ACC112 (cell line): ENCODE data around the gene SUMO3.

Source experiments
- H2AFZ ChIP-seq: fragments of 200-600 bp; sonication (generic); one replicate; pipeline ENCODE4 v1.6.0; 2017; ENCODE audit warnings: antibody characterized with exemption, low read length; ENCODE audit not compliant: unreplicated experiment
- H3K27ac ChIP-seq: fragments of 200-600 bp; sonication (generic); 2 replicates; pipeline ENCODE4 v1.5.1; 2014; ENCODE audit warnings: low read depth, mild to moderate bottlenecking, antibody characterized with exemption, low read length, moderate library complexity
- H3K27me3 ChIP-seq: fragments of 200-600 bp; sonication (generic); 2 replicates; pipeline ENCODE4 v1.6.1; 2014; ENCODE audit warnings: mild to moderate bottlenecking, antibody characterized with exemption, low read length, moderate library complexity, mixed read lengths; ENCODE audit not compliant: insufficient read depth
- H3K36me3 ChIP-seq: fragments of 200-600 bp; sonication (generic); 2 replicates; pipeline ENCODE4 v1.6.1; 2016; ENCODE audit warnings: mild to moderate bottlenecking, antibody characterized with exemption, low read length, moderate library complexity, mixed read lengths; ENCODE audit not compliant: insufficient read depth
- H3K4me1 ChIP-seq: fragments of 200-600 bp; sonication (generic); one replicate; pipeline ENCODE4 v1.6.1; 2016; ENCODE audit warnings: low read length, mixed read lengths; ENCODE audit not compliant: insufficient read depth, unreplicated experiment, control insufficient read depth
- H3K4me3 ChIP-seq: fragments of 200-600 bp; sonication (generic); 2 replicates; pipeline ENCODE4 v1.5.1; 2014; ENCODE audit warnings: mild to moderate bottlenecking, low read depth, low read length
- H3K79me2 ChIP-seq: fragments of 200-600 bp; sonication (generic); one replicate; pipeline ENCODE4 v1.6.0; 2016; ENCODE audit warnings: low read length; ENCODE audit not compliant: control insufficient read depth, unreplicated experiment, insufficient read depth

Gene SUMO3

GRCh38 chr21:44778499-44778911 is 39.4 kb downstream of the SUMO3 start:
- Histone ChIP-seq H3K27ac (no peak overlapping the region), H3K79me2 (peaks cover 44% of the 10 kb centered on the region), H3K36me3 (peaks cover 20% of the 10 kb centered on the region), H2AFZ (no peak overlapping the region), H3K4me1 (no peaks in the 10 kb centered on the region), H3K4me3 (no peak overlapping the region), H3K27me3 (no peaks in the 10 kb centered on the region)

- peaks cover 42% of the 10 kb centered on the region for H3K79me2 ChIP-seq
- no peak overlapping the region for H3K27ac ChIP-seq
Observed at GRCh38 chr21:44778094-44778493, 39.8 kb downstream of the SUMO3 start.

GRCh38 chr21:44774972-44775371 is 42.9 kb downstream of the SUMO3 start:
- no peaks in the 10 kb centered on the region for H3K27me3 ChIP-seq
- peaks cover 15% of the 10 kb centered on the region for H3K36me3 ChIP-seq
- no peak overlapping the region for H2AFZ ChIP-seq
- H3K27ac ChIP-seq: no peak overlapping the region
- no peak overlapping the region for H3K4me3 ChIP-seq
- H3K79me2 ChIP-seq: peaks cover 16% of the 10 kb centered on the region
- no peaks in the 10 kb centered on the region for H3K4me1 ChIP-seq

More at GRCh38 chr21:44778094-44778493, 39.8 kb downstream of the SUMO3 start:
- Histone ChIP-seq H3K36me3 (peaks cover 20% of the 10 kb centered on the region), H3K4me3 (no peak overlapping the region), H3K4me1 (no peaks in the 10 kb centered on the region), H2AFZ (no peak overlapping the region), H3K27me3 (no peaks in the 10 kb centered on the region)

- no peak overlapping the region for H2AFZ ChIP-seq
- no peak overlapping the region for H3K27ac ChIP-seq
- no peaks in the 10 kb centered on the region for H3K27me3 ChIP-seq
- H3K79me2 ChIP-seq: peaks cover 4% of the 10 kb centered on the region
- no peak overlapping the region for H3K4me3 ChIP-seq
- H3K4me1 ChIP-seq: no peaks in the 10 kb centered on the region
- H3K36me3 ChIP-seq: peaks cover 15% of the 10 kb centered on the region
Observed at GRCh38 chr21:44773291-44773932, 44.5 kb downstream of the SUMO3 start.

- Histone ChIP-seq H3K27me3 (no peaks in the 10 kb centered on the region), H3K4me3 (no peak overlapping the region), H3K79me2 (no peaks in the 10 kb centered on the region), H3K4me1 (no peaks in the 10 kb centered on the region), H2AFZ (no peak overlapping the region), H3K27ac (no peak overlapping the region), H3K36me3 (peaks cover 9% of the 10 kb centered on the region)
Observed at GRCh38 chr21:44771896-44772525, 45.9 kb downstream of the SUMO3 start.

GRCh38 chr21:44767834-44768831 is 49.7 kb downstream of the SUMO3 start:
- no peak overlapping the region for H3K27ac ChIP-seq
- H3K4me3 ChIP-seq: no peak overlapping the region
- H3K4me1 ChIP-seq: no peaks in the 10 kb centered on the region
- H2AFZ ChIP-seq: no peak overlapping the region
- no peaks in the 10 kb centered on the region for H3K36me3 ChIP-seq
- no peaks in the 10 kb centered on the region for H3K27me3 ChIP-seq
- H3K79me2 ChIP-seq: no peaks in the 10 kb centered on the region

GRCh38 chr21:44766818-44767354 is 51.0 kb downstream of the SUMO3 start:
- no peaks in the 10 kb centered on the region for H3K79me2 ChIP-seq
- no peaks in the 10 kb centered on the region for H3K36me3 ChIP-seq
- no peaks in the 10 kb centered on the region for H3K27me3 ChIP-seq
- no peak overlapping the region for H2AFZ ChIP-seq
- H3K4me3 ChIP-seq: no peak overlapping the region
- no peak overlapping the region for H3K27ac ChIP-seq
- H3K4me1 ChIP-seq: no peaks in the 10 kb centered on the region

- Histone ChIP-seq H3K4me1 (no peaks in the 10 kb centered on the region), H3K4me3 (no peak overlapping the region), H3K79me2 (no peaks in the 10 kb centered on the region), H3K36me3 (no peaks in the 10 kb centered on the region), H3K27me3 (no peaks in the 10 kb centered on the region), H3K27ac (no peak overlapping the region), H2AFZ (no peak overlapping the region)
Observed at GRCh38 chr21:44766014-44766817, 51.6 kb downstream of the SUMO3 start.

- no peak overlapping the region for H2AFZ ChIP-seq
- H3K79me2 ChIP-seq: no peaks in the 10 kb centered on the region
- no peaks in the 10 kb centered on the region for H3K4me1 ChIP-seq
- H3K4me3 ChIP-seq: no peak overlapping the region
- no peaks in the 10 kb centered on the region for H3K27me3 ChIP-seq
- no peak overlapping the region for H3K27ac ChIP-seq
- no peaks in the 10 kb centered on the region for H3K36me3 ChIP-seq
Observed at GRCh38 chr21:44765231-44766013, 52.4 kb downstream of the SUMO3 start.
